Right cardiac atrium (tissue), 5 donors: ENCODE measurements around the gene TOMM40L. TPM values are rescaled to one million over a fixed set of nuclear protein-coding genes. Genes with fewer than 3 reads are reported as not detected.

Experiments used
- ATAC-seq, 2 donors: fragments of 200-7000 bp; cut with Tn5 transposase; one replicate each; pipeline versions ENCODE4 v1.8.0 to v1.9.1; 2020; ENCODE audit warnings: moderate library complexity in 2 of 2, mild to moderate bottlenecking in 1 of 2
- DNase-seq, 3 donors: peaks; one replicate each; pipeline ENCODE4 v3.0.0-alpha.2; 2020
- H3K27ac ChIP-seq: one replicate; pipeline ENCODE4 v1.5.1; 2013; ENCODE audit warnings: mild to moderate bottlenecking, low read length, control low read depth, moderate library complexity
- H3K27me3 ChIP-seq: one replicate; pipeline ENCODE4 v1.6.1; 2013; ENCODE audit not compliant: control insufficient read depth, insufficient read depth
- H3K4me1 ChIP-seq: one replicate; pipeline ENCODE4 v1.6.1; 2013; ENCODE audit warnings: low read length; ENCODE audit not compliant: control insufficient read depth, insufficient read depth
- H3K4me3 ChIP-seq: one replicate; pipeline ENCODE4 v1.5.1; 2013; ENCODE audit warnings: low read length, control low read depth
- H3K9me3 ChIP-seq: one replicate; pipeline ENCODE4 v1.6.1; 2013; ENCODE audit warnings: low read length; ENCODE audit not compliant: control insufficient read depth
- WGBS: extraction: QIAGEN DNeasy Blood & Tissue Kit; methylation state at CpG from one replicate; pipeline ENCODE4 v1.1.7; 2013; 5-methylcytosine and 5-hydroxymethylcytosine counted together
- intact Hi-C, 4 donors: fragments of 100-400 bp; cut with DNase I; formaldehyde crosslinking; loops; one replicate each; pipeline versions ENCODE4 v1.11.0 to v1.14.0; 2022 to 2023
- polyA plus RNA-seq: library from polyadenylated mRNA; stranded (reverse); fragments of 200-250 nt; gene quantifications from one replicate; pipeline ENCODE4 v1.2.3, GENCODE V29; 2013
- total RNA-seq, 4 donors: library from RNA; stranded (reverse); fragmentation: NEBNext Ultra II Directional; extraction: Animal tissue kit (Norgen Biotek cat#: 25700); gene quantifications; one replicate each; pipeline ENCODE4 v1.2.1, GENCODE V29; 2021
- donor health status: healthy with polysubstance abuse.
- donor health status: DM: no; HTN: yes; CAD: no.
- donor health status: DM: no; HTN: no; CAD: no.
- donor health status: DM: no; HTN: yes; CAD: no; lungs with severe emphysema.
- donor health status: DM: yes; HTN: yes; CAD: no.

The TOMM40L gene
- total and polyA plus RNA-seq, 5 donors: 27.7 to 42.9 (median 31.9) TPM

- H3K27ac ChIP-seq: no peak within 1 kb of the TSS
- 3% methylated on average over 62 of the region's 62 CpGs for WGBS
- H3K4me1 ChIP-seq: no peaks in the 10 kb centered on the region
- peak; percentile 86 to 88 for ATAC-seq
- no peaks in the 10 kb centered on the region for H3K27me3 ChIP-seq
- peak; percentile 37 to 72 (median 49) for DNase-seq
- H3K9me3 ChIP-seq: peaks cover 5% of the 10 kb centered on the region
- intact Hi-C loops: no loop called here
- H3K4me3 ChIP-seq: peak within 1 kb of the TSS; percentile 47
Observed at GRCh38 chr1:161258439-161259344, 32.8 kb downstream of the TOMM40L start, which contains the start of gene PCP4L1. Gene PCP4L1, plus strand, starts transcription at chr1:161258745. Its CDS starts 230 bp downstream, at chr1:161258975.

- Histone ChIP-seq H3K4me3 (no peak overlapping the region), H3K4me1 (no peaks in the 10 kb centered on the region), H3K27me3 (no peaks in the 10 kb centered on the region), H3K9me3 (peaks cover 5% of the 10 kb centered on the region), H3K27ac (no peak overlapping the region)
- intact Hi-C loops: no loop called here
- ATAC-seq (no peak), DNase-seq (no peak)
- 44% methylated on average over 6 of the region's 6 CpGs for WGBS
Observed at GRCh38 chr1:161259345-161259702, 33.5 kb downstream of the TOMM40L start.

- DNase-seq: no peak
- no peaks in the 10 kb centered on the region for H3K4me1 ChIP-seq
- intact Hi-C loops: no loop called here
- no peak overlapping the region for H3K27ac ChIP-seq
- no peak overlapping the region for H3K4me3 ChIP-seq
- 72% methylated on average over 1 of the region's 1 CpG for WGBS
- peaks cover 5% of the 10 kb centered on the region for H3K9me3 ChIP-seq
- no peak for ATAC-seq
- no peaks in the 10 kb centered on the region for H3K27me3 ChIP-seq
Observed at GRCh38 chr1:161259765-161260164, 33.9 kb downstream of the TOMM40L start.

GRCh38 chr1:161260376-161261260, 34.8 kb downstream of the TOMM40L start:
- H3K4me3 ChIP-seq: no peak overlapping the region
- H3K27ac ChIP-seq: no peak overlapping the region
- H3K4me1 ChIP-seq: no peaks in the 10 kb centered on the region
- peaks cover 5% of the 10 kb centered on the region for H3K9me3 ChIP-seq
- intact Hi-C loops: no loop called here
- H3K27me3 ChIP-seq: no peaks in the 10 kb centered on the region
- ATAC-seq (no peak), DNase-seq (no peak)
- 47% methylated on average over 9 of the region's 9 CpGs for WGBS

- Histone ChIP-seq H3K9me3 (peaks cover 5% of the 10 kb centered on the region), H3K4me1 (peaks cover 2% of the 10 kb centered on the region), H3K4me3 (no peak overlapping the region), H3K27me3 (no peaks in the 10 kb centered on the region), H3K27ac (no peak overlapping the region)
- DNase-seq (no peak), ATAC-seq (no peak)
- intact Hi-C loops: no loop called here
- WGBS: 77% methylated on average over 12 of the region's 12 CpGs
Observed at GRCh38 chr1:161261261-161262235, 35.7 kb downstream of the TOMM40L start.

- Histone ChIP-seq H3K9me3 (no peaks in the 10 kb centered on the region), H3K4me1 (peaks cover 2% of the 10 kb centered on the region), H3K27ac (no peak overlapping the region), H3K27me3 (no peaks in the 10 kb centered on the region), H3K4me3 (no peak overlapping the region)
- ATAC-seq (no peak), DNase-seq (no peak)
- WGBS: 84% methylated on average over 5 of the region's 5 CpGs
- intact Hi-C loops: no loop called here
Observed at GRCh38 chr1:161265305-161265704, 39.4 kb downstream of the TOMM40L start.

- no peak overlapping the region for H3K4me3 ChIP-seq
- H3K27ac ChIP-seq: no peak overlapping the region
- no peaks in the 10 kb centered on the region for H3K9me3 ChIP-seq
- WGBS: 52% methylated on average over 3 of the region's 3 CpGs
- H3K4me1 ChIP-seq: peaks cover 2% of the 10 kb centered on the region
- ATAC-seq (no peak), DNase-seq (no peak)
- H3K27me3 ChIP-seq: no peaks in the 10 kb centered on the region
- intact Hi-C loops: no loop called here
Observed at GRCh38 chr1:161266202-161266601, 40.3 kb downstream of the TOMM40L start.

GRCh38 chr1:161266836-161267235, 41.0 kb downstream of the TOMM40L start:
- peaks cover 2% of the 10 kb centered on the region for H3K4me1 ChIP-seq
- H3K4me3 ChIP-seq: no peak overlapping the region
- no peaks in the 10 kb centered on the region for H3K9me3 ChIP-seq
- DNase-seq (no peak), ATAC-seq (no peak)
- WGBS: 43% methylated on average over 2 of the region's 2 CpGs
- intact Hi-C loops: no loop called here
- H3K27ac ChIP-seq: no peak overlapping the region
- H3K27me3 ChIP-seq: no peaks in the 10 kb centered on the region

GRCh38 chr1:161267321-161267720, 41.5 kb downstream of the TOMM40L start:
- DNase-seq (no peak), ATAC-seq (no peak)
- H3K4me1 ChIP-seq: peaks cover 2% of the 10 kb centered on the region
- no peak overlapping the region for H3K27ac ChIP-seq
- H3K9me3 ChIP-seq: no peaks in the 10 kb centered on the region
- intact Hi-C loops: no loop called here
- no peaks in the 10 kb centered on the region for H3K27me3 ChIP-seq
- WGBS: 46% methylated on average over 3 of the region's 3 CpGs
- no peak overlapping the region for H3K4me3 ChIP-seq

GRCh38 chr1:161273402-161273801, 47.5 kb downstream of the TOMM40L start:
- Histone ChIP-seq H3K4me1 (no peaks in the 10 kb centered on the region), H3K27me3 (no peaks in the 10 kb centered on the region), H3K9me3 (no peaks in the 10 kb centered on the region), H3K4me3 (no peak overlapping the region), H3K27ac (no peak overlapping the region)
- intact Hi-C loops: no loop called here
- ATAC-seq (no peak), DNase-seq (no peak)
- WGBS: 57% methylated on average over 3 of the region's 3 CpGs
